IPS-20b (cell line): ENCODE data around the gene AGPAT2.
"Not testable (repeated sequence)": the region's sequence is repeated elsewhere in the genome, so short reads cannot be mapped to it uniquely, and the experiment has no call there.

Experiments used
- H3K27ac ChIP-seq: one replicate; pipeline ENCODE4 v1.5.1; 2013; ENCODE audit warnings: low read length
- H3K27me3 ChIP-seq: 2 replicates; pipeline ENCODE4 v1.6.1; 2013; ENCODE audit warnings: mild to moderate bottlenecking, low read length, inconsistent platforms; ENCODE audit not compliant: insufficient read depth
- H3K36me3 ChIP-seq: 2 replicates; pipeline ENCODE4 v1.6.1; 2013; ENCODE audit warnings: low read depth, mild to moderate bottlenecking, inconsistent platforms, low read length, moderate library complexity; ENCODE audit not compliant: insufficient read depth
- H3K4me1 ChIP-seq: 2 replicates; pipeline ENCODE4 v1.6.1; 2013; ENCODE audit warnings: mild to moderate bottlenecking, control low read depth, inconsistent platforms, low read length, moderate library complexity; ENCODE audit not compliant: insufficient read depth
- H3K4me3 ChIP-seq: 2 replicates; pipeline ENCODE4 v1.5.1; 2013; ENCODE audit warnings: mild to moderate bottlenecking, low read length, inconsistent platforms
- H3K9ac ChIP-seq: 2 replicates; pipeline ENCODE4 v1.6.1; 2013; ENCODE audit warnings: low read depth, mild to moderate bottlenecking, inconsistent platforms, low read length, moderate library complexity
- H3K9me3 ChIP-seq: 2 replicates; pipeline ENCODE4 v1.6.1; 2013; ENCODE audit warnings: mild to moderate bottlenecking, low read depth, low read length, inconsistent platforms; ENCODE audit not compliant: insufficient read depth

AGPAT2 gene

DNA sequence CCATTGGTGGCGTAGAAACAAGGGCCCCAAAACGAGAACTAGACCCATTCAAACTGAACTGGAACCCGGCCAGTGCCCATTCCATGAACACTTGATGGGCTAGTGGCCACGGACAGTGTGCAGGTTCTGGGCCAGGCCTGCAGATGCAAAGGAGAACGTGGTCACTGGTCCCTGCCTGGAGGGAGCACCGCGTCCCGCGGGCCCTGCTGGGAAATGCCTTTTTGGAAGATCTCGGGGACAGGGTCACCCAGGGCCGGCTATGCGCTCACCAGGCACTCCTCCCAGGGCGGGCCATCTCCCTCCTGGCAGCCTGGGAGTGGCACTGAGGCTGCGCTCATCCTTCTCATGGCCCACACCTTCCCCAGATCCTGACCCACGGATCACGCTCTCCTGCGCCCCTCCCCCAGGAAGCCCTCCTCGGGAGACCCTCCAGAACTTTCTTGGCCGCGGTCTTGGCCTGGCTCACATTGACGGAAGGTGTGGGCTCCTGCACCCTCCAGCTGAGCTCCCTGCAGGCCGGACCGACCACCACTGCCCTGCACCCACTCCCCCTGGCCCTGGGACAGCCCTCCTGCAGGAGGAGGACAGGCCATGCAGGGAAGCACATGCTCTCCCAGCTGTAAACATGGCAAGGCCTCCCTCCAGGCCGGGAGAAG, 22.3 kb upstream of the AGPAT2 start:
- no peaks in the 10 kb centered on the region for H3K9me3 ChIP-seq
- H3K27me3 ChIP-seq: peaks cover 17% of the 10 kb centered on the region; the same call in 1 of the 2 replicates
- no peaks in the 10 kb centered on the region; the same call in 1 of the 2 replicates for H3K36me3 ChIP-seq
- H3K4me3 ChIP-seq: no peak overlapping the region
- H3K4me1 ChIP-seq: no peaks in the 10 kb centered on the region; the same call in 1 of the 2 replicates
- no peak overlapping the region for H3K27ac ChIP-seq
- H3K9ac ChIP-seq: no peak overlapping the region

DNA sequence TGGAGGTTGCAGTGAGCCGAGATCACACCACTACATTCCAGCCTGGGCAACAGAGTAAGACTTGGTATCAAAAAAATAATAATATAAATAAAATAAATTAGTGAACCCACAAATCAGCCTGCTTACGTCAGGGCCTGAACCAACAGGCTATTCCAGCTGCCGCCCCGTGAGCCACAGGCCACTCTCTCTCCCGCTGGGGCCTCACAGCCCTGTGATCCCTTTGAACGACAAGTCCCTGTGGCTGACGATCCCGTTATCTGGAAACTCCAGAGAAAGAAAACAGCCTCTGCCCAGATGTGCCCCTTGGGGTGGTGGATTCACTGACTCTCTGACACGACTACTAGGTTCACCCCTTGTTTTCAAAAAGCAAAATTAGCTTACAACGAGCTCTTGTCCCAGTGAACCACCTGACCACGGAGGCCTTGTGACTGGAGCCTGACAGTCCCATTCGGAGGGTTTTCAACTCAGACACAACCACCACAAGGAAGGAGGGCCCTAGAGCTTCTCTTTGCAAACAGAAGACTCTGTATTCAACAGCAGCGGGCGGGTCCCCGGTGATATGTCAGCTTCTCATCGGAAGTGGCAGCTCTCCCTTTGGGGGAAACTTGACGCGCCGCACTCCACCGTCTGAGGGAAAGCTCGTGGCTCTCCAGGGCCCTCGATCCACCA, 20.7 kb upstream of the AGPAT2 start:
- Histone ChIP-seq H3K27ac (no peak overlapping the region), H3K27me3 (peaks cover 17% of the 10 kb centered on the region; the same call in 1 of the 2 replicates), H3K4me1 (no peaks in the 10 kb centered on the region), H3K36me3 (no peaks in the 10 kb centered on the region), H3K9ac (no peak overlapping the region), H3K4me3 (no peak overlapping the region), H3K9me3 (no peaks in the 10 kb centered on the region)

- H3K9ac ChIP-seq: no peak overlapping the region
- no peaks in the 10 kb centered on the region for H3K36me3 ChIP-seq
- no peak overlapping the region for H3K27ac ChIP-seq
- peaks cover 17% of the 10 kb centered on the region; the same call in 1 of the 2 replicates for H3K27me3 ChIP-seq
- H3K4me1 ChIP-seq: no peaks in the 10 kb centered on the region
- no peaks in the 10 kb centered on the region for H3K9me3 ChIP-seq
- no peak overlapping the region for H3K4me3 ChIP-seq
Observed at GRCh38 chr9:136707011-136707410, 19.8 kb upstream of the AGPAT2 start.

DNA sequence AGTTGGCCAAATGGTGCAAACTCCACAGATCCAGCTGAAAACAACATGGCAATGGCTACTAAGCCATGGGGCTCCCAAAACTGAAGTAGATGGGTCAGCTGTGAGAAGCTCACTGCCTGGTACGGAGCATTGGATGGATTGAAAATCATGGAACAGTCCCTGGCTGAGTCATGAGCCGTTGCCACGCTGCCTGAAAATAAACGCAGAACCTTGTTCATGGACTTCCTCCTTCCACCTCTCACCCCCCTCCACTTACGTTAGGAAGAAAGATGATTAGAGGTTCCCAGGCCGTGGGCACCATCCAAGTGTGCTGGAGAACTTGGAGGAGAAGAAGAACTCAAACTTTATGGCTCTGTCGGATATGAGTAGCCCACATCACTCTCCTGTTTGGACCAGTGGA, 18.3 kb upstream of the AGPAT2 start:
- Histone ChIP-seq H3K27me3 (peaks cover 14% of the 10 kb centered on the region), H3K9me3 (no peaks in the 10 kb centered on the region), H3K36me3 (no peaks in the 10 kb centered on the region), H3K27ac (no peak overlapping the region), H3K4me1 (no peaks in the 10 kb centered on the region), H3K9ac (no peak overlapping the region), H3K4me3 (no peak overlapping the region)

- H3K4me1 ChIP-seq, H3K4me3 ChIP-seq, H3K9me3 ChIP-seq, H3K36me3 ChIP-seq, H3K27ac ChIP-seq, H3K9ac ChIP-seq: not testable (repeated sequence)
- peaks cover 10% of the 10 kb centered on the region for H3K27me3 ChIP-seq
Observed at GRCh38 chr9:136704741-136705140, 17.5 kb upstream of the AGPAT2 start.

DNA sequence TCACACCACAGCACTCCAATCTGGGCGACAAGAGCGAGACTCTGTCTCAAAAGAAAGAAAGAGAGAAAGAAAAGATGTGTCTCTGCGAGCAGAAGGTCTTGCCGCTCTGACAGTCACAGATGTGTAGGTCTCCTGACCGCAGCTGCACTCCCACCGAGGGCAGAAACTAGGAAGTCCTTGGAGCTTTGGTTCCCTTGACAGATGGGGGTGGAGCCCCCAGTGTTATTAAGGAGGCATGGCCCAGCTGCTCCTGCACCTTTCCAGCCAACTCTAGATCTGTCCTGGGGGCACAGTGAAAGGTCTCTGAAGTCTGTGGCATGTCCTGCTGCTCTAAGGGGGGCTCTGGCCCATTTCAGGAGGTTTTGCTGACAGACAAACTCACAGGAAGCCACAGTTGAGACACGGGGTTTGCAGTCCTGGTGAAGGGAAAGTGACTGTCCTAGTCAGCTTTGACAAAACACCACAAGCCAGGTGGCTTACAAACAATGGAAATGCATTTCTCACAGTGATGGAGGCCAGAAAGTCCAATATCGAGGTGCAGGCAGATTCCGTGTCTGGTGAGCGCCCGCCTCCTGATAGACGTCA, 16.1 kb upstream of the AGPAT2 start:
- Histone ChIP-seq H3K36me3 (no peaks in the 10 kb centered on the region), H3K27me3 (peaks cover 10% of the 10 kb centered on the region), H3K4me3 (no peak overlapping the region), H3K9ac (no peak overlapping the region), H3K9me3 (no peaks in the 10 kb centered on the region), H3K27ac (no peak overlapping the region), H3K4me1 (no peaks in the 10 kb centered on the region)

DNA sequence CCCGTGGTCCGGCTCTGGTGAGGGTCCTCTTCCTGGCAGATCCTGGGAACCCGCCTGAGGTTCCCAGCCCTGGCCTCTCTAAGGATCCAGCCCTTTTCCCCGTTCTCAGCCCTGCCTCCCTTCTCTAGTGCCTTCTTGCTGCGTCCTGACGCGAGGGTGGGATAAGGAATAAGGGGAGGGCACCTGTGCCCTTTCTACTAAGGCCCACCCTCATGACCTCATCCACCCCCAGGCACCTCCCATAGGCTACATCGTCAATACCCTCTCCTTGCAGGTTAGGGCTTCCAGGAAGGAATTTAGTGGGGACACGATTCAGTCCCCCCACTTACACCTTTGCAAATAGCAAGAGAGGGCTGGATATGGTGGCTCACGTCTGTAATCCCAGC, 14.4 kb upstream of the AGPAT2 start:
- no peak overlapping the region for H3K27ac ChIP-seq
- H3K4me3 ChIP-seq: no peak overlapping the region
- no peak overlapping the region for H3K9ac ChIP-seq

GRCh38 chr9:136700959-136701667, 13.9 kb upstream of the AGPAT2 start:
- Histone ChIP-seq H3K36me3 (no peaks in the 10 kb centered on the region), H3K27ac (no peak overlapping the region), H3K4me3 (no peak overlapping the region), H3K9me3 (no peaks in the 10 kb centered on the region), H3K4me1 (no peaks in the 10 kb centered on the region), H3K27me3 (peaks cover 10% of the 10 kb centered on the region), H3K9ac (no peak overlapping the region)

More for the DNA sequence above, 14.4 kb upstream of the AGPAT2 start:
- H3K4me1 ChIP-seq: no peaks in the 10 kb centered on the region
- H3K27me3 ChIP-seq: peaks cover 10% of the 10 kb centered on the region
- H3K9me3 ChIP-seq: no peaks in the 10 kb centered on the region
- H3K36me3 ChIP-seq: no peaks in the 10 kb centered on the region

DNA sequence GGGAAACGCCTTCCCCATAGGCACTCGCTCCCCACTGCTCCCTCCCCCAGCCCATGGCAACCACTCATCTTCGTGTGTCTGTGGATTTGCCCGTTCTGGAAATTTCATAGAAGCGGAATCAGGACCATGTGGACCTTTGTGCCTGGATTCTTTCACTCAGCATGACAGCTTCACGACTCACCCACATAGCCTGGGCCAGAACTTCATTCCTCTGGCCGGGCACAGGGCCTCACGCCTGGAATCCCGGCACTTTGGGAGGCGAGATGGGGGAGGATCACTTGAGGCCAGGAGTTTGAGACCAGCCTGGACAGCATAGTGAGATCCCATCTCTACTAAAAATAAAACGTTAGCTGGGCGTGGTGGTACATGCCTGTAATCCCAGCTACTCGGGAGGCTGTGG, 13.0 kb upstream of the AGPAT2 start:
- Histone ChIP-seq H3K36me3 (no peaks in the 10 kb centered on the region), H3K4me1 (no peaks in the 10 kb centered on the region), H3K4me3 (no peak overlapping the region), H3K27ac (no peak overlapping the region), H3K9me3 (no peaks in the 10 kb centered on the region), H3K27me3 (peaks cover 10% of the 10 kb centered on the region), H3K9ac (no peak overlapping the region)

GRCh38 chr9:136698635-136699246, 11.5 kb upstream of the AGPAT2 start:
- peaks cover 10% of the 10 kb centered on the region for H3K27me3 ChIP-seq
- H3K27ac ChIP-seq: no peak overlapping the region
- H3K9ac ChIP-seq: no peak overlapping the region
- no peaks in the 10 kb centered on the region for H3K36me3 ChIP-seq
- no peaks in the 10 kb centered on the region for H3K4me1 ChIP-seq
- H3K4me3 ChIP-seq: no peak overlapping the region
- no peaks in the 10 kb centered on the region for H3K9me3 ChIP-seq

DNA sequence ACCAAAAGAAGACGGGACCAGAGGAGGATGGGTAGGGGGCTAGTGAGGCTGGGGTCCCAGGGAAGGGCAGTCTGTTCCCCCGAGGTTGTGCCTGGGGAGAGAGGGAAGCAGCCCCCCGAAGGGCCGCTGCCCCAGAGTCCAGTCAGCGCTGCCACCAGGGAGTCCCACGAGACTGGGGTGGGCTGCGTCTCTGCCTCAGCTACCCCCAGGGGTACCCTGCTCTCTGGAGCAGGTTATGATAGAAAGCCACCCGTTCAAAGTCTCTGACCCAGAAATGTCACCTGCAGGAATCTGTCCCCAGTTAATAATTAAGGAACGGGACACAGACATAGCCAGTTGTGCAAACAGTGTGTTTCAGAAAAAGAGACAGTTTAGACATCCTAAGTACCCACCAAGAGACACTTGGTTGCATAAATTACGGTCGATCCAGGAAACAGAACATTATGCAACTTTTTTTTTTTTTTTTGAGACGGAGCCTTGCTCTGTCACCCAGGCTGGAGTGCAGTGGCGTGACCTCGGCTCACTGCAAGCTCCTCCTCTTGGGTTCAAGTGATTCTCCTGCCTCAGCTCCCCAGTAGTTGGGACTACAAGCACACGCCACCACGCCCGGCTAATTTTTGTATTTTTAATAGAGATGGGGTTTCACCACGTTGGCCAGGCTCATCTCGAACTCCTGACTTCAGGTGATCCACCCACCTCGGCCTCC, 10.7 kb upstream of the AGPAT2 start:
- no peaks in the 10 kb centered on the region for H3K36me3 ChIP-seq
- H3K27ac ChIP-seq: no peak overlapping the region
- no peaks in the 10 kb centered on the region for H3K9me3 ChIP-seq
- no peaks in the 10 kb centered on the region for H3K4me1 ChIP-seq
- no peak overlapping the region for H3K9ac ChIP-seq
- H3K27me3 ChIP-seq: peaks cover 10% of the 10 kb centered on the region
- no peak overlapping the region for H3K4me3 ChIP-seq
